ENCODE results near the gene PDZD11.

Gene PDZD11

GRCh38 chrX:70241501-70241900, 48.2 kb downstream of the PDZD11 start:
- no peaks in the 10 kb centered on the region for H3K4me1 ChIP-seq
- no peak for TF ChIP-seq Cebpa-rat (IDR thresholded peaks at IDR 0.05)
- peaks cover 86% of the 10 kb centered on the region for H3K27me3 ChIP-seq
- H3K4me3 ChIP-seq, result no peak overlapping the region
- H4K20me1 ChIP-seq, result peaks cover 6% of the 10 kb centered on the region; the same call in 1 of the 2 replicates
- no peaks in the 10 kb centered on the region for H3K36me3 ChIP-seq
- H3K9me3 ChIP-seq, result no peaks in the 10 kb centered on the region
- no peak overlapping the region for H3K9ac ChIP-seq
- H3K4me2 ChIP-seq, result no peak overlapping the region
- no peak overlapping the region for H3K27ac ChIP-seq

DNA sequence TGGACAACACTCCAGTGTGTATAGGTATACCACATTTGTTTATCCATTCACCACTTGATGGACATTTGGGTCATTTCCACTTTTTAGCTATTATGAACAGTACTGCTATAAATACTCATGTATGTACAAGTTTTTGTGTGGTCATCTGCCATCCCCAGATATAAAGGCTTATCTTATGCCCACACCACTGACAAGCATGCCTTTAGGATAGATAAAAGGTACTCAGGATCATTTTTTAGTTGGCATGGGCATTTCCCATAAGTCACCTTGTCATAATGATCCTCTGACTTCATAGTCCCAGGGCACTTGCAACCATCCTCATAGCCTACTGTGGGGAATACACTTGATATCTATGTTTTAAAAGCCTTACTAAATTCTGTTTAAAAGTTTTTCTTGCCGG, 49.0 kb downstream of the PDZD11 start:
- Histone ChIP-seq H3K36me3 (no peaks in the 10 kb centered on the region), H3K9ac (no peak overlapping the region), H4K20me1 (peaks cover 6% of the 10 kb centered on the region; the same call in 1 of the 2 replicates), H3K4me1 (no peaks in the 10 kb centered on the region), H3K9me3 (no peaks in the 10 kb centered on the region), H3K4me2 (no peak overlapping the region), H3K27me3 (peaks cover 87% of the 10 kb centered on the region), H3K4me3 (no peak overlapping the region), H3K27ac (no peak overlapping the region)
- TF ChIP-seq Cebpa-rat (IDR thresholded peaks at IDR 0.05), result no peak
